Measurements from ENCODE around the gene DUSP22. TPM values are rescaled to one million over a fixed set of nuclear protein-coding genes. Genes with fewer than 3 reads are reported as not detected.
"Not testable (repeated sequence)": the region's sequence is repeated elsewhere in the genome, so short reads cannot be mapped to it uniquely, and the experiment has no call there.

Gene DUSP22, protein sequence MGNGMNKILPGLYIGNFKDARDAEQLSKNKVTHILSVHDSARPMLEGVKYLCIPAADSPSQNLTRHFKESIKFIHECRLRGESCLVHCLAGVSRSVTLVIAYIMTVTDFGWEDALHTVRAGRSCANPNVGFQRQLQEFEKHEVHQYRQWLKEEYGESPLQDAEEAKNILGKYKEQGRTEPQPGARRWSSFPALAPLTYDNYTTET
- total RNA-seq (2021) (16.0 and 18.5 TPM in 2 replicates), Bru-seq, nascent RNA (percentile 52 among the genes with signal in this experiment), BruChase-seq, experiment 1, labeled RNA remaining after a 2-hour chase (percentile 56 among the genes with signal in this experiment), BruChase-seq, experiment 2, labeled RNA remaining after a 6-hour chase (percentile 51 among the genes with signal in this experiment)
- long read RNA-seq, transcript DUSP22-202 (7 exons, 3,098 nt), result minor isoform, 5 of 23 reads
- long read RNA-seq, transcript DUSP22-208 (6 exons, 1,166 nt), result major isoform, 8 of 23 reads
- long read RNA-seq, partial matches to known transcripts, result 0 of 23 reads
- long read RNA-seq, other reads (novel, unspliced or antisense), result 6 of 23 reads

DNA sequence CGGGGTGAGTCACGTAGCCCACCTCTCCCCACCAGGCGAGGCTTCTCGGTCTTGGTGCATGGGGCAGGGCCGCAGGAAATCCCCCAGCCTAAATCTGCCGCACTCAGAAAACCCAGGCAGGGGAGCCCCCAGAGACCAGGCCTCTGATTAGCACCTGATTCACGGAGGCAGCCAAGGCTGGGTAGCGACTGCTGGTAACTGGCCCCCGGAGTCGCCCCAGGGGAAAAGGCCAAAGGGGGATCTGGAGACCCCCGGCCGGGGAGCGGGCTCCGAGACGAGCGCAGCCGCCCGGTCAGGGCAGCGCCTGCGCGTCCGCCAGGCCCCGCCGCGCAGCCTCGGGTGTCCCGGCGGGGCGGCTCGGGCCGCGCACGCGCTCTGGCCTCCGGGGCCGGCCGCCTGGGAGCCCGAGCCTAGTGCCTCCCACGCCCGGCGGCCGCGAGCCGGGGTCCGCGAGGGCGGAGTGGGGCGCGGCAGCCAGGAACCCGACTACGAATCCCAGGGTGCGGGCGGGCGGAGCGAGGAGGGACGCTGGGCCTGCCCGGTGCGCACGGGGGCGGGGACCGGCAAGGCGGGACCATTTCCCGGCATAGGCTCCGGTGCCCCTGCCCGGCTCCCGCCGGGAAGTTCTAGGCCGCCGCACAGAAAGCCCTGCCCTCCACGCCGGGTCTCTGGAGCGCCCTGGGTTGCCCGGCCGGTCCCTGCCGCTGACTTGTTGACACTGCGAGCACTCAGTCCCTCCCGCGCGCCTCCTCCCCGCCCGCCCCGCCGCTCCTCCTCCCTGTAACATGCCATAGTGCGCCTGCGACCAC, at the start of gene DUSP22:
Gene DUSP22 (plus strand): TSS at position 791 of the 809 bp plus-strand sequence. CDS start 53 bp downstream, outside the sequence.
- no peaks in the 10 kb centered on the region for H3K9me3 ChIP-seq (ENCODE audit: low read depth, low read length, poor library complexity, severe bottlenecking)
- intact Hi-C loops (cut with micrococcal nuclease; ENCODE audit: unreplicated experiment), result no loop called here
- peak within 1 kb of the TSS; percentile 48 for H3K27ac ChIP-seq (ENCODE audit: low read depth, low read length, poor library complexity, severe bottlenecking)
- CTCF ChIA-PET, result no interaction called here
- DNase-seq (ENCODE audit: low spot score), result peak; percentile 84
- no peaks in the 10 kb centered on the region for H3K27me3 ChIP-seq (replicated peaks; ENCODE audit: insufficient read depth, low read depth, low read length, poor library complexity)
- TF ChIP-seq EZH2 (IDR thresholded peaks at IDR 0.05; ENCODE audit: borderline replicate concordance, low read depth, low read length, poor library complexity, severe bottlenecking), result no peak
- TF ChIP-seq, protein P1, sequence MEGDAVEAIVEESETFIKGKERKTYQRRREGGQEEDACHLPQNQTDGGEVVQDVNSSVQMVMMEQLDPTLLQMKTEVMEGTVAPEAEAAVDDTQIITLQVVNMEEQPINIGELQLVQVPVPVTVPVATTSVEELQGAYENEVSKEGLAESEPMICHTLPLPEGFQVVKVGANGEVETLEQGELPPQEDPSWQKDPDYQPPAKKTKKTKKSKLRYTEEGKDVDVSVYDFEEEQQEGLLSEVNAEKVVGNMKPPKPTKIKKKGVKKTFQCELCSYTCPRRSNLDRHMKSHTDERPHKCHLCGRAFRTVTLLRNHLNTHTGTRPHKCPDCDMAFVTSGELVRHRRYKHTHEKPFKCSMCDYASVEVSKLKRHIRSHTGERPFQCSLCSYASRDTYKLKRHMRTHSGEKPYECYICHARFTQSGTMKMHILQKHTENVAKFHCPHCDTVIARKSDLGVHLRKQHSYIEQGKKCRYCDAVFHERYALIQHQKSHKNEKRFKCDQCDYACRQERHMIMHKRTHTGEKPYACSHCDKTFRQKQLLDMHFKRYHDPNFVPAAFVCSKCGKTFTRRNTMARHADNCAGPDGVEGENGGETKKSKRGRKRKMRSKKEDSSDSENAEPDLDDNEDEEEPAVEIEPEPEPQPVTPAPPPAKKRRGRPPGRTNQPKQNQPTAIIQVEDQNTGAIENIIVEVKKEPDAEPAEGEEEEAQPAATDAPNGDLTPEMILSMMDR (conservative IDR thresholded peaks at IDR 0.05; ENCODE audit: low read depth, low read length), result no peak
- H3K4me1 ChIP-seq (ENCODE audit: insufficient read depth, low read length, poor library complexity, severe bottlenecking), result no peaks in the 10 kb centered on the region
- no TSS peak for BruUV-seq (replicated peaks)
- no peaks in the 10 kb centered on the region for H3K36me3 ChIP-seq (ENCODE audit: insufficient read depth, low read length, poor library complexity, severe bottlenecking)
- POLR2A ChIA-PET (ENCODE audit: low non-redundant PET), result no interaction called here
- peak within 1 kb of the TSS; percentile 61 for H3K4me3 ChIP-seq (ENCODE audit: low read depth, low read length, poor library complexity, severe bottlenecking)

DNA sequence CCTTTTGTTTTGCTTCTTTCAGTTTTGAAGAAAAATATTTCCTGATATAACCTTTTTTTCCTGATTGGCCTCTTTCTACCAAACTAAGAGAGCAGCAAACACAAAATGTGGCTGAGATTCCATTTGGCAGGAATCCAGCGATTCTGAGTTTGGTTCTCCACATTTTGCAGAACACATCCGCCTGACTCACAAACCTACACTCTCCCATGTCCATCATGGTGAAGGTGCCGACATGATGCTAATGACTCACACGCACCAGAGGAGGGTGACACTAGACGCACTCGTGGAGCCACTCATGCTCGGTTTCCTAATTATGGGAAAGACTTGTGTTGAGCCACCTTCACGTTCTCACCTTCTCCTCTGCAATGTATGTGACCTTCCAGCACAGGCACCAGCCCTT, 45.9 kb upstream of the DUSP22 start:
- ChIA-PET POLR2A (ENCODE audit: low non-redundant PET) (no interaction called here), CTCF (no interaction called here)
- Histone ChIP-seq H3K4me1 (ENCODE audit: insufficient read depth, low read length, poor library complexity, severe bottlenecking) (no peaks in the 10 kb centered on the region), H3K27me3 (replicated peaks; ENCODE audit: insufficient read depth, low read depth, low read length, poor library complexity) (peaks cover 3% of the 10 kb centered on the region), H3K36me3 (ENCODE audit: insufficient read depth, low read length, poor library complexity, severe bottlenecking) (no peaks in the 10 kb centered on the region), H3K27ac (ENCODE audit: low read depth, low read length, poor library complexity, severe bottlenecking) (no peak overlapping the region), H3K9me3 (ENCODE audit: low read depth, low read length, poor library complexity, severe bottlenecking) (no peaks in the 10 kb centered on the region), H3K4me3 (ENCODE audit: low read depth, low read length, poor library complexity, severe bottlenecking) (no peak overlapping the region)
- no peak for DNase-seq (ENCODE audit: low spot score)
- TF ChIP-seq, protein P1 (conservative IDR thresholded peaks at IDR 0.05; ENCODE audit: low read depth, low read length), result no peak
- no peak for TF ChIP-seq EZH2 (IDR thresholded peaks at IDR 0.05; ENCODE audit: borderline replicate concordance, low read depth, low read length, poor library complexity, severe bottlenecking)
- BruUV-seq (replicated peaks), result no TSS peak
- intact Hi-C loops (cut with micrococcal nuclease; ENCODE audit: unreplicated experiment), result no loop called here

DNA sequence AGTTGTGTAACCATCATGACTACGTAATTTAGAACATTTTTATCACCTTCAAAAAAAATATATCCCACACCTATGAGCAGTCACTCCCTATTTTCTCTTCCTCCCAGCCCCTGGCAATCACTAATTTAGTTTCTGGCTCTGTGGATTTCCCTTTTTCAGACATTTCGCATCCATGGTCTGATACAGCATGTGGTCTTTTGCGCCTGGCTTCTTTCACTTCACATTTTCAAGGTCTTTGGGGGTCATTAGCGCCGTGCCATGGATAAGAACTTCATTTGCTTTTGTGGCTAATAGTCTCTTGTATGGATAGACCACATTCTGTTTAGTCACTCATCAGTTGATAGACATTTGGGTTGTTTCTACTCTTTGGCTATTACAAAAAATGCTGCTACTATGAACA, 44.9 kb upstream of the DUSP22 start:
- no peaks in the 10 kb centered on the region for H3K36me3 ChIP-seq (ENCODE audit: insufficient read depth, low read length, poor library complexity, severe bottlenecking)
- no peak overlapping the region for H3K27ac ChIP-seq (ENCODE audit: low read depth, low read length, poor library complexity, severe bottlenecking)
- no peaks in the 10 kb centered on the region for H3K4me1 ChIP-seq (ENCODE audit: insufficient read depth, low read length, poor library complexity, severe bottlenecking)
- CTCF ChIA-PET, result no interaction called here
- H3K9me3 ChIP-seq (ENCODE audit: low read depth, low read length, poor library complexity, severe bottlenecking), result no peaks in the 10 kb centered on the region
- H3K27me3 ChIP-seq (replicated peaks; ENCODE audit: insufficient read depth, low read depth, low read length, poor library complexity), result peaks cover 3% of the 10 kb centered on the region
- no peak for DNase-seq (ENCODE audit: low spot score)
- TF ChIP-seq EZH2 (IDR thresholded peaks at IDR 0.05; ENCODE audit: borderline replicate concordance, low read depth, low read length, poor library complexity, severe bottlenecking), result no peak
- TF ChIP-seq, protein P1 (conservative IDR thresholded peaks at IDR 0.05; ENCODE audit: low read depth, low read length), result no peak
- no peak overlapping the region for H3K4me3 ChIP-seq (ENCODE audit: low read depth, low read length, poor library complexity, severe bottlenecking)
- BruUV-seq (replicated peaks), result no TSS peak
- POLR2A ChIA-PET (ENCODE audit: low non-redundant PET), result no interaction called here
- intact Hi-C loops (cut with micrococcal nuclease; ENCODE audit: unreplicated experiment), result no loop called here

DNA sequence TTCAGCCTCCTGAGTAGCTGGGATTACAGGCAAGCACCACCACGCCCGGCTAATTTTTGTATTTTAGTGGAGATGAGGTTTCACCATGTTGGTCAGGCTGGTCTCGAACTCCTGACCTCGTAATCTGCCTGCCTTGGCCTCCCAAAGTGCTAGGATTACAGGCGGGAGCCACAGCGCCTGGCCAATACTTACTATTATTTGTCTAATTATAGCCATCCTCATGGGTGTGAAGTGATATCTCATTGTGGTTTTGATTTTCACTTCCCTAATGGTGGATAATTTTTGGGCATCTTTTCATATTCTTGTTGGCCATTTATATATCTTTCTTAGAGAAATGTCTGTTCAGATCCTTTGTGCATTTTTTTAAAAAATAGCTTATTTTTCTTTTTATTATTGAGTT, 44.2 kb upstream of the DUSP22 start:
- H3K4me1 ChIP-seq (ENCODE audit: insufficient read depth, low read length, poor library complexity, severe bottlenecking); H3K27ac ChIP-seq (ENCODE audit: low read depth, low read length, poor library complexity, severe bottlenecking); H3K36me3 ChIP-seq (ENCODE audit: insufficient read depth, low read length, poor library complexity, severe bottlenecking); H3K4me3 ChIP-seq (ENCODE audit: low read depth, low read length, poor library complexity, severe bottlenecking); H3K27me3 ChIP-seq (replicated peaks; ENCODE audit: insufficient read depth, low read depth, low read length, poor library complexity); DNase-seq (ENCODE audit: low spot score); BruUV-seq (replicated peaks); CTCF ChIA-PET; intact Hi-C loops (cut with micrococcal nuclease; ENCODE audit: unreplicated experiment); POLR2A ChIA-PET (ENCODE audit: low non-redundant PET); H3K9me3 ChIP-seq (ENCODE audit: low read depth, low read length, poor library complexity, severe bottlenecking): not testable (repeated sequence)
